Naive B cell (primary cell): ENCODE results near the gene STX3. TPM values are rescaled to one million over a fixed set of nuclear protein-coding genes. Genes with fewer than 3 reads are reported as not detected.
"Not testable (repeated sequence)": the region's sequence is repeated elsewhere in the genome, so short reads cannot be mapped to it uniquely, and the experiment has no call there.

Source experiments
- ATAC-seq, 2 donors: fragments of 150-1000 bp; cut with Tn5 transposase; 2 replicates each; pipeline ENCODE4 v1.10.0; 2021; ENCODE audit warnings: low read depth in 2 of 2, mild to moderate bottlenecking in 2 of 2, moderate library complexity in 2 of 2
- DNase-seq: peaks from one replicate; pipeline ENCODE4 v3.0.0; 2022
- H3K27ac Mint-ChIP-seq, 6 donors: one replicate each; pipeline ENCODE4 v1.8.0; 2020 to 2022; ENCODE audit warnings: mild to moderate bottlenecking in 6 of 6, mixed read lengths in 6 of 6, moderate library complexity in 5 of 6, inconsistent platforms in 2 of 6
- H3K27me3 Mint-ChIP-seq, 3 donors: one replicate each; pipeline ENCODE4 v1.8.0; 2021 to 2022; ENCODE audit warnings: mixed read lengths in 3 of 3, mild to moderate bottlenecking in 1 of 3
- H3K36me3 Mint-ChIP-seq, 2 donors: one replicate each; pipeline ENCODE4 v1.8.0; 2020 to 2022; ENCODE audit warnings: mixed read lengths in 2 of 2, inconsistent platforms in 1 of 2, mild to moderate bottlenecking in 1 of 2
- H3K4me1 Mint-ChIP-seq, 3 donors: one replicate each; pipeline ENCODE4 v1.8.0; 2020 to 2022; ENCODE audit warnings: mixed read lengths in 3 of 3, inconsistent platforms in 1 of 3, mild to moderate bottlenecking in 1 of 3, moderate library complexity in 1 of 3
- H3K4me3 Mint-ChIP-seq, 8 donors: one replicate each; pipeline ENCODE4 v1.8.0; 2020 to 2022; ENCODE audit warnings: mild to moderate bottlenecking in 8 of 8, mixed read lengths in 8 of 8, moderate library complexity in 8 of 8, inconsistent platforms in 2 of 8
- H3K9me3 Mint-ChIP-seq, 7 donors: one replicate each; pipeline ENCODE4 v1.8.0; 2020 to 2022; ENCODE audit warnings: mixed read lengths in 7 of 7, mild to moderate bottlenecking in 5 of 7, inconsistent platforms in 2 of 7, moderate library complexity in 1 of 7
- polyA plus RNA-seq, 6 donors: library from polyadenylated mRNA; unstranded; fragments of 300-500 nt; fragmentation: Illumina TruSeq; gene quantifications; one replicate each; pipeline ENCODE4 v1.2.3, GENCODE V29; 2021; ENCODE audit warnings: low read depth in 6 of 6

Gene STX3
- polyA plus RNA-seq, 6 donors from 2014 or later: 3.8 to 7.2 (median 5.7) TPM

DNA sequence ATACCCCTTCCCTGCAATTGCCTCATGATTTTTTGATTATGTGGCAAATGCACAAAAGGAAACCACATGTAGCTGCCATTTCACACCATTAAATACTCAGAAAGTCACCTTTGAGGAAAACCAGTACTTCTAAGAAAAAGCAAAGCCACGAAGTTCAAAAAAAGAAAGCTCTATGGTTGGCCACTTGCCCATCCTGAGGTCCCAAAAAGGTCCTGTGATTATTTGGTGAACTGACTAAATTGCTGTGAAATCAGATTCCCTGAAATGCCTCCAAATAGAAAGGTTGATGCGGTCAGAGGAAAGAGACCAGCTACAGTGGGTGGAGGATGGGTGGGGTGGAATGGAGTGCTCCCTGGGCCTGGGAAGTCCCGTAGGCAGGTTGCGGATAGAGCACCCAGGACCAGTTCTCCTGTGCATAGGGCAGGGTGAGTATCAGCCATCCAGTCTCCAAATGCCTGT, 28.5 kb downstream of the STX3 start:
- H3K9me3 Mint-ChIP-seq: peaks cover 0 to 3% (median 0%) of the 10 kb centered on the region in 7 donors
- no peaks in the 10 kb centered on the region for H3K27me3 Mint-ChIP-seq
- no peak overlapping the region for H3K4me3 Mint-ChIP-seq
- H3K27ac Mint-ChIP-seq: no peak overlapping the region
- peaks cover 9 to 29% of the 10 kb centered on the region in 2 donors for H3K36me3 Mint-ChIP-seq
- DNase-seq (no peak), ATAC-seq (no peak)
- H3K4me1 Mint-ChIP-seq: peaks cover 5 to 11% (median 7%) of the 10 kb centered on the region in 3 donors

DNA sequence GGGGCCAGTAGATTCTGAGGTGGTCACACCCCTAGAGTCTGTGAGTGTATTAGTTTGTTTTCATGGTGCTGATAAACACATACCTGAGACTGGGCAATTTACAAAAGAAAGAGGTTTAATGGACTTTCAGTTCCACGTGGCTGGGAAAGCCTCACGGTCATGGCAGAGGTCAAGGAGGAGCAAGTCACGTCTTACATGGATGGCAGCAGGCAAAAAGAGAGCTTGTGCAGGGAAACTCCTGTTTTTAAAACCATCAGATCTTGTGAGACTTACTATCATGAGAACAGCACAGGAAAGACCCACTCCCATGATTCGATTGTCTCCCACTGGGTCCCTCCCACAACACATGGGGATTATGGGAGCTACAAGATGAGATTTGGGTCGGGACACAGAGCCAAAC, 29.3 kb downstream of the STX3 start:
- Mint-ChIP-seq H3K36me3 (peaks cover 12 to 32% of the 10 kb centered on the region in 2 donors), H3K27ac (peak overlapping the region in 2 of 6 donors; percentile 2 to 35), H3K4me1 (peaks cover 5 to 11% (median 7%) of the 10 kb centered on the region in 3 donors)
- not testable (repeated sequence) for H3K27me3 Mint-ChIP-seq, DNase-seq, ATAC-seq, H3K9me3 Mint-ChIP-seq, H3K4me3 Mint-ChIP-seq

DNA sequence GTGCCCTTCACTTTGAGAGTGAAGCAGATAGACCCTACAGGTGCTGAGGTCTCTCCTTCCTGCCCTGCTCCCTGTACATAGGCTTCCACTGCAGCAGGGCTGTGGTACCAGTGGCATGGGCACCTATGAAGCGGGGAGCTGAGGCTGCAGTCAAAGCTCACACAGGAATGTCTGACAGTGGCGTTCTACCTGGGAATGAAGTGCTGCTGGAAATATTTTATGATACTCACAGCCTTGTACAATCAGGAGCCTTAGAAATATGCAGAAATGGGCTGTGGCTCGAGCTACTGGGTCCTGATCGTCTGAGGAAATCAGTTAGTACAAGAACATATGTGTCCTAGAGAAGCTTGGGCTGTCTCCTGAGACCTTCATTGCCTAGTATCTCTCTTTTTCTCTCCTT, 30.6 kb downstream of the STX3 start:
- Mint-ChIP-seq H3K27ac (no peak overlapping the region), H3K36me3 (peaks cover 17 to 32% of the 10 kb centered on the region in 2 donors), H3K4me3 (no peak overlapping the region), H3K9me3 (peaks cover 0 to 3% (median 0%) of the 10 kb centered on the region in 7 donors), H3K4me1 (peaks cover 5 to 11% (median 7%) of the 10 kb centered on the region in 3 donors), H3K27me3 (no peaks in the 10 kb centered on the region)
- ATAC-seq: no peak
- DNase-seq: no peak

GRCh38 chr11:59787255-59787588, 32.0 kb downstream of the STX3 start:
- no peak for ATAC-seq
- Mint-ChIP-seq H3K27me3 (no peaks in the 10 kb centered on the region), H3K4me1 (peaks cover 5 to 7% (median 6%) of the 10 kb centered on the region in 3 donors), H3K36me3 (peaks cover 18 to 26% of the 10 kb centered on the region in 2 donors), H3K27ac (peak overlapping the region in 2 of 6 donors; percentile 31 to 72), H3K9me3 (no peaks in the 10 kb centered on the region), H3K4me3 (peak overlapping the region in 1 of 8 donors; percentile 34)
- no peak for DNase-seq

- Mint-ChIP-seq H3K36me3 (peaks cover 24 to 32% of the 10 kb centered on the region in 2 donors), H3K9me3 (no peaks in the 10 kb centered on the region), H3K27me3 (no peaks in the 10 kb centered on the region), H3K27ac (peak overlapping the region in 1 of 6 donors; percentile 28), H3K4me3 (no peak overlapping the region), H3K4me1 (peaks cover 5 to 7% (median 6%) of the 10 kb centered on the region in 3 donors)
- no peak for ATAC-seq
- DNase-seq: no peak
Observed at GRCh38 chr11:59787816-59788215, 32.6 kb downstream of the STX3 start.

DNA sequence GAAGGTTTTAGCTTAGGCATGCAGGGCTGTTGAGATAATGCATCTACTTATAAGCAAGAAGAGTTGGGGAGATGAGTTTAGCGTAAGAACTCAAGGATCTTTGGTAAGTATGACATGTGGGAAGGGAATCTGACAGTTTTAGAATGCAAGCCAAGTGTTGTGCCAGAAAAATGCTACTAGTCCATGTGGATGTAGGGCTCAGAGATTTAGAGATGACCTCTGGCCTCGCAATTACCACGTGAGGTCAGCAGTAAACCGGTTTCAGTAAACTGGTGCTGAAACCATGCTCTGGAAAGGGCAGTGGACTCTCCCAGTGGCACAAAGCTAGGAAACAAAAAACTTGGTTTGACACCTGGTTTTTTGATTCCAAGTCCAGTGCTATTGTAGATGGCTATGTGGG, 36.5 kb downstream of the STX3 start:
- DNase-seq (no peak), ATAC-seq (no peak)
- peaks cover 1 to 2% (median 2%) of the 10 kb centered on the region in 3 donors for H3K4me1 Mint-ChIP-seq
- H3K27ac Mint-ChIP-seq: no peak overlapping the region
- H3K36me3 Mint-ChIP-seq: peaks cover 42 to 51% of the 10 kb centered on the region in 2 donors
- no peaks in the 10 kb centered on the region for H3K27me3 Mint-ChIP-seq
- H3K9me3 Mint-ChIP-seq: no peaks in the 10 kb centered on the region
- no peak overlapping the region for H3K4me3 Mint-ChIP-seq

DNA sequence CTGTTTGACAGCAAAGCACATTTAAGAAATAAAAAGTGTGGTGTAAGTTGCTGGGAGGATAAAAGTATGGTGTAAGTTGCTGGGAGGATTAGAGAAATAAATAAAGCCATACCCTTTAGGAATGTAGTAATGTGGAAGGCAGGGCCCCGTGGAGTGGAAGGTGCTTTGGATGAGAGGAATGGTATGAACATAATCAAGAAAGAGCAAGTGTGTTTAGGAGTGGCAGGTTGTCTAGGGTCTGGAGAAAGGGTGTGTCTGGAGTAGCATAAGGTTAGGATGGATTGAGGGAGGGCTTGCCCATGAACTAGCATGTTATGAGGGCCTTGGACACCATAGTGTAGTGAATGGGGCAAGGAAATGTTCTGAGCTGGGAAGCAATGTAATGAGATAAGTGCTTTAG, 37.3 kb downstream of the STX3 start:
- Mint-ChIP-seq H3K4me1 (no peaks in the 10 kb centered on the region), H3K27me3 (no peaks in the 10 kb centered on the region), H3K4me3 (no peak overlapping the region), H3K27ac (no peak overlapping the region), H3K36me3 (peaks cover 47 to 52% of the 10 kb centered on the region in 2 donors), H3K9me3 (no peaks in the 10 kb centered on the region)
- DNase-seq: no peak
- no peak for ATAC-seq

DNA sequence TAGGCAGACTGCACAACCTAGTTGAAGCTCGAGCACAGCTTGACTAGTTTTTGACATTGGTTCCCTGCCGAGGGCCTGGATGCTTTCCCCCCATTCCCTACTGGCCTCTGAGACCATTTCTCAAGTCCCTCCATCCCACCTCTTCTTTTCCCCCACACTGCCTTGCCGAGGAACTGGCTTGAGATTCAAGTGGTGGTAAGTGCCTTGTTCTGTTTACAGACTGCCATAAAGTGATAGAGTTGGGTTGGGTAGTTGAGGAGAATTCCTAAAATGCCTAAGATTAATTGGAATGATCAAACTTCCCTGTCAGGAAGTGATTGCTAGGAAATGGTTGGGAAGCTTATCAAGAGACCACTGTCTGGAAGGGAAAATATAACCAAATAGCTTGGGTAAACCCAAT, 39.2 kb downstream of the STX3 start:
- DNase-seq: no peak

GRCh38 chr11:59800390-59801025, 45.3 kb downstream of the STX3 start:
- Mint-ChIP-seq H3K27me3 (no peaks in the 10 kb centered on the region), H3K4me3 (no peak overlapping the region), H3K4me1 (no peaks in the 10 kb centered on the region), H3K27ac (peak overlapping the region in 1 of 6 donors; percentile 82), H3K9me3 (no peaks in the 10 kb centered on the region), H3K36me3 (peaks cover 16 to 23% of the 10 kb centered on the region in 2 donors)
- DNase-seq: no peak
- no peak for ATAC-seq

More for the DNA sequence above, 39.2 kb downstream of the STX3 start:
- Mint-ChIP-seq H3K27ac (no peak overlapping the region), H3K4me1 (no peaks in the 10 kb centered on the region), H3K4me3 (no peak overlapping the region), H3K36me3 (peaks cover 41 to 49% of the 10 kb centered on the region in 2 donors), H3K9me3 (no peaks in the 10 kb centered on the region), H3K27me3 (no peaks in the 10 kb centered on the region)
- ATAC-seq: no peak

GRCh38 chr11:59801160-59801706, 46.1 kb downstream of the STX3 start:
- Mint-ChIP-seq H3K27me3 (no peaks in the 10 kb centered on the region), H3K9me3 (no peaks in the 10 kb centered on the region), H3K27ac (peak overlapping the region in 1 of 6 donors; percentile 54), H3K36me3 (peaks cover 10 to 16% of the 10 kb centered on the region in 2 donors), H3K4me3 (no peak overlapping the region), H3K4me1 (no peaks in the 10 kb centered on the region)
- DNase-seq (no peak), ATAC-seq (no peak)

- Mint-ChIP-seq H3K36me3 (peaks cover 18 to 20% of the 10 kb centered on the region in 2 donors), H3K4me3 (no peak overlapping the region), H3K4me1 (no peaks in the 10 kb centered on the region), H3K27me3 (no peaks in the 10 kb centered on the region), H3K9me3 (no peaks in the 10 kb centered on the region), H3K27ac (no peak overlapping the region)
- DNase-seq: no peak
- peak; percentile 16 to 23 for ATAC-seq
Observed at GRCh38 chr11:59801981-59802638, 46.9 kb downstream of the STX3 start.

- H3K4me3 Mint-ChIP-seq: no peak overlapping the region
- peak; percentile 57 for DNase-seq
- H3K36me3 Mint-ChIP-seq: peaks cover 14% of the 10 kb centered on the region in 2 donors
- no peaks in the 10 kb centered on the region for H3K27me3 Mint-ChIP-seq
- H3K4me1 Mint-ChIP-seq: no peaks in the 10 kb centered on the region
- peak; percentile 68 to 71 for ATAC-seq
- H3K9me3 Mint-ChIP-seq: no peaks in the 10 kb centered on the region
- H3K27ac Mint-ChIP-seq: peak overlapping the region in 1 of 6 donors; percentile 62
Observed at GRCh38 chr11:59802639-59803176, 47.5 kb downstream of the STX3 start.

DNA sequence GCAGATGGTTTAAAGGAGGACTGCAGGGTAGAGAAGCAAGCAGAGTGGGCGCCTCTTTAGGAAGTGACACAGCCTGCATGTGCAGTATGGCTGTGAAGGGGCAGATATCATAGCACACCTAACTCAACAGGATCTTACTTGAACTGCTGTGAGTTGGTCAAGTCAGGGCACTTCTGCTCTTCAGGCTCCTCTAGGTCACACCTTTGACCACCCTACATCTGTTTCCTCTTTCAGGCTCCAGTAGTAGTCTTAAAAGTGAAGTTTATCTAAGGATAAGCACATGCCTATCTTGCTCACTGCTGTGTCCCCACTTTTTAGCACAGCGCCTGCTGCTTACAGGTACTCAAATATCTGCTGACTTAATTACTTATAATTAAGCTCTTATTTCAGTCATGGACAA, 48.9 kb downstream of the STX3 start:
- H3K27me3 Mint-ChIP-seq: no peaks in the 10 kb centered on the region
- H3K36me3 Mint-ChIP-seq: peaks cover 11 to 12% of the 10 kb centered on the region in 2 donors
- peaks cover 0 to 3% (median 0%) of the 10 kb centered on the region in 3 donors for H3K4me1 Mint-ChIP-seq
- ATAC-seq: no peak
- no peak overlapping the region for H3K27ac Mint-ChIP-seq
- H3K9me3 Mint-ChIP-seq: no peaks in the 10 kb centered on the region
- no peak for DNase-seq
- H3K4me3 Mint-ChIP-seq: no peak overlapping the region
